Activated CD8-positive, alpha-beta memory T cell treated with anti-CD3 and anti-CD28 coated beads, Interleukin-2, amount 50 U/mL, for 24 hours (primary cell): ENCODE data around the gene TBC1D3K.
"Not testable (repeated sequence)": the region's sequence is repeated elsewhere in the genome, so short reads cannot be mapped to it uniquely, and the experiment has no call there.

Experiments used
- DNase-seq: peaks from one replicate; pipeline ENCODE4 v3.0.0-alpha.2; 2020; ENCODE audit errors: extremely low read depth

The TBC1D3K gene

GRCh38 chr17:37924115-37924514 lies at the start of gene TBC1D3K:
Gene TBC1D3K (plus strand): TSS chr17:37924415. CDS start chr17:37926000, 1,585 bp downstream.
- not testable (repeated sequence) for DNase-seq

GRCh38 chr17:37884516-37884915 lies 39.7 kb upstream of the TBC1D3K start:
- DNase-seq: no peak

- DNase-seq: no peak
Observed at GRCh38 chr17:37885136-37885535, 39.1 kb upstream of the TBC1D3K start.

- no peak for DNase-seq
Observed at GRCh38 chr17:37888881-37889280, 35.3 kb upstream of the TBC1D3K start.

- not testable (repeated sequence) for DNase-seq
Observed at GRCh38 chr17:37896961-37897360, 27.3 kb upstream of the TBC1D3K start.
